Caco-2 (cell line): Measurements from ENCODE around the gene TCF12. TPM values are rescaled to one million over a fixed set of nuclear protein-coding genes. Genes with fewer than 3 reads are reported as not detected.

Experiments used
- BruUV-seq: library from RNA; stranded (reverse); fragments of 400-500 nt; replicated peaks from 2 replicates; lab custom pipeline; 2021; lab: Mats Ljungman, UMichigan
- CTCF ChIA-PET: fragments of 300-600 bp; sonication (Branson Sonifier 250); formaldehyde crosslinking; loops from one replicate; lab custom pipeline; 2022; ENCODE audit warnings: antibody characterized with exemption; lab: Charles Lee
- POLR2A ChIA-PET: fragments of 300-600 bp; sonication (Branson Sonifier 250); formaldehyde crosslinking; loops from one replicate; lab custom pipeline; 2022; ENCODE audit warnings: antibody characterized with exemption; lab: Charles Lee
- DNase-seq, 2 experiments: peaks; one replicate each; pipeline versions ENCODE4 v3.0.0 to v3.0.0-alpha.2; 2020 to 2022
- H3K27me3 ChIP-seq: replicated peaks from 2 replicates; pipeline ENCODE4 v1.6.0; 2011; ENCODE audit warnings: low read length; ENCODE audit not compliant: control insufficient read depth, insufficient read depth
- H3K36me3 ChIP-seq: 2 replicates; pipeline ENCODE4 v1.5.1; 2011; ENCODE audit warnings: low read length; ENCODE audit not compliant: control insufficient read depth, insufficient read depth
- H3K4me1 ChIP-seq: fragments of 250-450 bp; sonication (Bioruptor Pico); 2 replicates; pipeline ENCODE4 v1.5.1; 2020; ENCODE audit warnings: mild to moderate bottlenecking
- H3K4me3 ChIP-seq: 2 replicates; pipeline ENCODE4 v1.5.1; 2011; ENCODE audit warnings: low read depth, mild to moderate bottlenecking, control low read depth, low read length
- H3K9me3 ChIP-seq: fragments of 250-450 bp; sonication (Bioruptor Pico); 2 replicates; pipeline ENCODE4 v1.5.1; 2020; ENCODE audit warnings: mild to moderate bottlenecking, moderate library complexity
- H3K27ac Mint-ChIP-seq: one replicate; pipeline ENCODE4 v1.8.0; 2022; ENCODE audit warnings: mixed read lengths; ENCODE audit not compliant: unreplicated experiment
- H3K27me3 Mint-ChIP-seq: one replicate; pipeline ENCODE4 v1.8.0; 2022; ENCODE audit warnings: mixed read lengths; ENCODE audit not compliant: insufficient read depth, unreplicated experiment
- H3K36me3 Mint-ChIP-seq: one replicate; pipeline ENCODE4 v1.8.0; 2022; ENCODE audit warnings: mild to moderate bottlenecking, mixed read lengths; ENCODE audit not compliant: insufficient read depth, unreplicated experiment
- H3K4me1 Mint-ChIP-seq: one replicate; pipeline ENCODE4 v1.8.0; 2022; ENCODE audit warnings: low read depth, mixed read lengths; ENCODE audit not compliant: unreplicated experiment
- H3K4me3 Mint-ChIP-seq: one replicate; pipeline ENCODE4 v1.8.0; 2022; ENCODE audit warnings: mild to moderate bottlenecking, moderate library complexity, mixed read lengths; ENCODE audit not compliant: unreplicated experiment
- H3K9me3 Mint-ChIP-seq: one replicate; pipeline ENCODE4 v1.8.0; 2022; ENCODE audit warnings: mixed read lengths; ENCODE audit not compliant: unreplicated experiment
- intact Hi-C: fragments of 100-400 bp; cut with micrococcal nuclease; formaldehyde crosslinking; loops from one replicate; pipeline ENCODE4 v1.10.0; 2022; ENCODE audit not compliant: unreplicated experiment
- total RNA-seq: library from RNA; stranded (reverse); gene quantifications from 2 replicates; pipeline ENCODE4 v1.2.3, GENCODE V29; 2022
- TF ChIP-seq, protein P1 (sequence below), 2 experiments: fragments of 200-600 bp in 1 of 2; IDR thresholded peaks; 1 replicate in 1 of 2; 2 replicates in 1 of 2; pipeline versions ENCODE4 v1.5.1 to v1.8.0; 2011 to 2022; ENCODE audit warnings: antibody characterized with exemption in 1 of 2, control low read depth in 1 of 2, inconsistent platforms in 1 of 2, low read depth in 1 of 2, low read length in 1 of 2, mild to moderate bottlenecking in 1 of 2, moderate library complexity in 1 of 2; ENCODE audit not compliant: insufficient read depth in 1 of 2, severe bottlenecking in 1 of 2, unreplicated experiment in 1 of 2

The TCF12 gene
- total RNA-seq, 1 experiment from 2014 or later: 64.4 TPM

DNA sequence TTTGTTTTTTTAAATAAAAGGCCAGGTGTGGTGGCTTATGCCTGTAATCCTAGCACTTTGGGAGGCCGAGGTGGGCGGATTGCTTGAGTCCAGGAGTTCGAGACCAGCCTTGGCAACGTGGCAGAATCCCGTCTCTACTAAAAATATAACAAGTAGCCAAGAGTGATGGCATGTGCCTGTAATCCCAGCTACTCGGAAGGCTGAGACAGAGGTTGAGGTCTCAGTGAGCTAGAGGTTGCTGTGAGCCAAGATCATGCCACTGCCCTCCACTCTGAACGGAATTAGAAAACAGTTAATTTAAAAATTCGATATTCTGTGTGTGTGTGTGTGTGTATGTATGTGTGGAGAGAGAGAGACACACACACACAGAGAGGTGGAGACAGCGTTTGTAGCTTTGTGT is 58.8 kb downstream of the TCF12 start:
- ChIA-PET CTCF (no interaction called here), POLR2A (no interaction called here)
- Mint-ChIP-seq H3K36me3 (no peaks in the 10 kb centered on the region), H3K27me3 (no peaks in the 10 kb centered on the region), H3K27ac (peak overlapping the region; percentile 8), H3K4me1 (peaks cover 7% of the 10 kb centered on the region), H3K9me3 (no peaks in the 10 kb centered on the region), H3K4me3 (no peak overlapping the region)
- no peaks in the 10 kb centered on the region for H3K27me3 ChIP-seq
- H3K4me3 ChIP-seq: no peak overlapping the region
- intact Hi-C loops: no loop called here
- H3K9me3 ChIP-seq: no peaks in the 10 kb centered on the region
- peaks cover 12% of the 10 kb centered on the region for H3K4me1 ChIP-seq
- H3K36me3 ChIP-seq: no peaks in the 10 kb centered on the region
- TF ChIP-seq, protein P1, sequence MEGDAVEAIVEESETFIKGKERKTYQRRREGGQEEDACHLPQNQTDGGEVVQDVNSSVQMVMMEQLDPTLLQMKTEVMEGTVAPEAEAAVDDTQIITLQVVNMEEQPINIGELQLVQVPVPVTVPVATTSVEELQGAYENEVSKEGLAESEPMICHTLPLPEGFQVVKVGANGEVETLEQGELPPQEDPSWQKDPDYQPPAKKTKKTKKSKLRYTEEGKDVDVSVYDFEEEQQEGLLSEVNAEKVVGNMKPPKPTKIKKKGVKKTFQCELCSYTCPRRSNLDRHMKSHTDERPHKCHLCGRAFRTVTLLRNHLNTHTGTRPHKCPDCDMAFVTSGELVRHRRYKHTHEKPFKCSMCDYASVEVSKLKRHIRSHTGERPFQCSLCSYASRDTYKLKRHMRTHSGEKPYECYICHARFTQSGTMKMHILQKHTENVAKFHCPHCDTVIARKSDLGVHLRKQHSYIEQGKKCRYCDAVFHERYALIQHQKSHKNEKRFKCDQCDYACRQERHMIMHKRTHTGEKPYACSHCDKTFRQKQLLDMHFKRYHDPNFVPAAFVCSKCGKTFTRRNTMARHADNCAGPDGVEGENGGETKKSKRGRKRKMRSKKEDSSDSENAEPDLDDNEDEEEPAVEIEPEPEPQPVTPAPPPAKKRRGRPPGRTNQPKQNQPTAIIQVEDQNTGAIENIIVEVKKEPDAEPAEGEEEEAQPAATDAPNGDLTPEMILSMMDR (IDR thresholded peaks at IDR 0.05; ENCODE audit: insufficient read depth in 1 of 2, low read depth in 1 of 2, low read length in 1 of 2, severe bottlenecking in 1 of 2, unreplicated experiment in 1 of 2): no peak
- DNase-seq: no peak
- no TSS peak for BruUV-seq

DNA sequence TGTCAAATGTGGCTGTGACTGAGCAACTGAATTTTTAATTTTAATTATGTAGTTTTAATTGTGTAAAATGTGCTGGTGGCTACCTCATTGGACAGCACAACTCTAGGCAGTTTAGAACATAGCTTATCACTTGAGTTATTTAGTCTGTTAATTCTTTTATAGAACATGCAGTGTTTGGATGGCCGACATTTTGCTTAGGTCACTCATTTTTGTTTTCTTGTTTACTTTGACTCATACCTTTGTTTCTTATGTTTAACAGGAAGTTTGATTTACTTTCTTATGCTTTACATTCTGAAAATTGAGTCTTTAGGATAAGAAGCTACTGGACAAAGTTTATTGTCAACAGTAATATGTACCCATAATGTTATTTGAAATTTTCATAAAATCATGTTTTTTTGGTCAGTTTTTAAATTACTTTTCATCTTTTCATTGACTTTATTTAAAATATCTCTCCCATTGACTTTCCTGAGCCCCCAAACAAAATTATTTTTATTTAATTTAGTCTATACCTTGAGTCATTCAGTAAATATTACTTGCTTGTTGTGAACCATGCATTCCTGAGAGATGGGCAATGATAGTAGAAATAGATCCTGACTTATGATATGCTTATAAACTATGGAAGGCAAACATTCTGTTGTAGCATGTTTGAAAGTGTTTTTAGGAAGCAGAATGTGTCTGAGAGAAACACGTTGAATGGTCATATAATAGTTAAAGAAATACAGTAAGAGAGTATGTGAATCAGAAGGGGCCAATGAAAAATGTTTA is 60.6 kb downstream of the TCF12 start:
- Mint-ChIP-seq H3K27me3 (no peaks in the 10 kb centered on the region), H3K4me1 (no peaks in the 10 kb centered on the region), H3K27ac (no peak overlapping the region), H3K4me3 (no peak overlapping the region), H3K36me3 (no peaks in the 10 kb centered on the region), H3K9me3 (no peaks in the 10 kb centered on the region)
- Histone ChIP-seq H3K36me3 (no peaks in the 10 kb centered on the region), H3K4me1 (peaks cover 7% of the 10 kb centered on the region), H3K4me3 (no peak overlapping the region), H3K9me3 (no peaks in the 10 kb centered on the region), H3K27me3 (no peaks in the 10 kb centered on the region)
- TF ChIP-seq, protein P1 (IDR thresholded peaks at IDR 0.05; ENCODE audit: insufficient read depth in 1 of 2, low read depth in 1 of 2, low read length in 1 of 2, severe bottlenecking in 1 of 2, unreplicated experiment in 1 of 2): no peak
- intact Hi-C loops: no loop called here
- BruUV-seq: no TSS peak
- CTCF ChIA-PET: no interaction called here
- POLR2A ChIA-PET: no interaction called here
- DNase-seq: no peak

DNA sequence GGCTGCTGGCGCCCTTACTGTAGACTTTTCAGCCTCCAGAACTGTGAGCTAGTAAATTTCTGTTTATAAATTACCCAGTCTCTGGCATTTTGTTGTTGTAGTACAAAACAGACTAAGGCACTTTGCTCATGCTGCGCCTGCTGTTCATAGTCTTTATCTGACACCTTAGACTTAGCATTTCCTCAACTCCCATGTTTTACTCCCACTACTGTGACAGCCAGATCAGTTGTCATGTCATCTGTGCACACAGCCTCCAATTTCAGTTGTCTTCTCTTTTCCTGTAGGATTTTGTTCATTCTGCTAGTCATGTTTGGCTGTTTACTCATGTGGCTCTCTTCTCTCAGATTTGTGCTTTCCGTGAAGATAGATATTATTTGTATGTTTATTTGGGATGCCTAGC is 62.0 kb downstream of the TCF12 start:
- no peaks in the 10 kb centered on the region for H3K4me1 Mint-ChIP-seq
- Histone ChIP-seq H3K27me3 (no peaks in the 10 kb centered on the region), H3K4me1 (peaks cover 7% of the 10 kb centered on the region), H3K36me3 (no peaks in the 10 kb centered on the region), H3K4me3 (no peak overlapping the region), H3K9me3 (no peaks in the 10 kb centered on the region)
- no peaks in the 10 kb centered on the region for H3K27me3 Mint-ChIP-seq
- no peaks in the 10 kb centered on the region for H3K9me3 Mint-ChIP-seq
- H3K36me3 Mint-ChIP-seq: no peaks in the 10 kb centered on the region
- BruUV-seq: no TSS peak
- TF ChIP-seq, protein P1 (IDR thresholded peaks at IDR 0.05; ENCODE audit: insufficient read depth in 1 of 2, low read depth in 1 of 2, low read length in 1 of 2, severe bottlenecking in 1 of 2, unreplicated experiment in 1 of 2): no peak
- POLR2A ChIA-PET: no interaction called here
- H3K27ac Mint-ChIP-seq: no peak overlapping the region
- H3K4me3 Mint-ChIP-seq: no peak overlapping the region
- CTCF ChIA-PET: no interaction called here
- DNase-seq: no peak
- intact Hi-C loops: no loop called here
